Calu3 (cell line): ENCODE results near the gene NOL3. TPM values are rescaled to one million over a fixed set of nuclear protein-coding genes. Genes with fewer than 3 reads are reported as not detected.
A peak's percentile ranks its signal among the peaks of the same experiment; 100 is the strongest.

Experiments
- BruUV-seq: library from RNA; stranded (reverse); fragments of 400-500 nt; replicated peaks from 2 replicates; lab custom pipeline; 2021; lab: Mats Ljungman, UMichigan
- CTCF ChIA-PET: fragments of 300-600 bp; sonication (Branson Sonifier 250); formaldehyde crosslinking; loops from one replicate; lab custom pipeline; 2022; ENCODE audit warnings: antibody characterized with exemption; lab: Charles Lee
- DNase-seq: peaks from one replicate; pipeline ENCODE4 v3.0.0; 2022
- H3K27ac Mint-ChIP-seq: one replicate; pipeline ENCODE4 v1.8.0; 2022; ENCODE audit warnings: mixed read lengths; ENCODE audit not compliant: unreplicated experiment
- H3K27me3 Mint-ChIP-seq: one replicate; pipeline ENCODE4 v1.8.0; 2022; ENCODE audit warnings: mixed read lengths; ENCODE audit not compliant: unreplicated experiment
- H3K36me3 Mint-ChIP-seq: one replicate; pipeline ENCODE4 v1.8.0; 2022; ENCODE audit warnings: mild to moderate bottlenecking, moderate library complexity, mixed read lengths; ENCODE audit not compliant: insufficient read depth, unreplicated experiment
- H3K4me1 Mint-ChIP-seq: one replicate; pipeline ENCODE4 v1.8.0; 2022; ENCODE audit warnings: mild to moderate bottlenecking, low read depth, mixed read lengths; ENCODE audit not compliant: unreplicated experiment
- H3K4me3 Mint-ChIP-seq: one replicate; pipeline ENCODE4 v1.8.0; 2022; ENCODE audit warnings: mild to moderate bottlenecking, low read depth, moderate library complexity, mixed read lengths; ENCODE audit not compliant: unreplicated experiment
- H3K9me3 Mint-ChIP-seq: one replicate; pipeline ENCODE4 v1.8.0; 2022; ENCODE audit warnings: low read depth, mixed read lengths; ENCODE audit not compliant: unreplicated experiment
- intact Hi-C: fragments of 100-400 bp; cut with micrococcal nuclease; formaldehyde crosslinking; loops from one replicate; pipeline ENCODE4 v1.10.0; 2022; ENCODE audit not compliant: unreplicated experiment
- total RNA-seq: library from RNA; stranded (reverse); gene quantifications from 2 replicates; pipeline ENCODE4 v1.2.3, GENCODE V29; 2022
- TF ChIP-seq, protein P1 (sequence below): fragments of 200-600 bp; IDR thresholded peaks from one replicate; pipeline ENCODE4 v1.8.0; 2022; ENCODE audit warnings: antibody characterized with exemption; ENCODE audit not compliant: unreplicated experiment

NOL3 gene
- total RNA-seq, 1 experiment from 2014 or later, result 33.5 TPM

DNA sequence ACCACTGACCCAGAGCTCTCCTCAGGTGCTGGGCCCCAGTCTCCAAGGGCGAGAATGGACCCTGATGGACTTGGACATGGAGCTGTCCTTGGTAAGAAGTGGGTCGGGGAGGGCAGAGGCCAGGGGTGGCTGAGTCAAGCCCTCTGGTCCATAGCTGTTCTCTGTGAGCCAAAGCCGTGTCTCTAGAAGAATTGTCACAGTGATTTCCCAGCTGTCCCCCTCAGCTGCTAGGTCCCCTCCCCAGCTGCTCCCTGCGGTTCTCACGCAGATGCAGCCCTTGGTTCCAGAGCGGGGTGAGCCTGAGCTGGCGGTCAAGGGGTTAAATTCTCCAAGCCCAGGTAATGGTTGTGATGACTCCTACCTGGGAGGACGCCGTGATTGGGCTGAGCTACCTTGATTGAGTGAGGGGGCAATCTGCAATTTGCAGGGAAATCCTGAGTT is 1.3 kb upstream of the NOL3 start:
- Mint-ChIP-seq H3K4me1 (peaks cover 32% of the 10 kb centered on the region), H3K9me3 (no peaks in the 10 kb centered on the region), H3K4me3 (no peak overlapping the region), H3K27me3 (no peaks in the 10 kb centered on the region), H3K27ac (no peak overlapping the region), H3K36me3 (peaks cover 45% of the 10 kb centered on the region)
- no TSS peak for BruUV-seq
- CTCF ChIA-PET, result interaction anchor here (0.6 to 0.7 kb wide), 2 partner anchors 8 to 16 kb away, joined by 3 read pairs; no protein-coding TSS in a partner anchor
- TF ChIP-seq, protein P1, sequence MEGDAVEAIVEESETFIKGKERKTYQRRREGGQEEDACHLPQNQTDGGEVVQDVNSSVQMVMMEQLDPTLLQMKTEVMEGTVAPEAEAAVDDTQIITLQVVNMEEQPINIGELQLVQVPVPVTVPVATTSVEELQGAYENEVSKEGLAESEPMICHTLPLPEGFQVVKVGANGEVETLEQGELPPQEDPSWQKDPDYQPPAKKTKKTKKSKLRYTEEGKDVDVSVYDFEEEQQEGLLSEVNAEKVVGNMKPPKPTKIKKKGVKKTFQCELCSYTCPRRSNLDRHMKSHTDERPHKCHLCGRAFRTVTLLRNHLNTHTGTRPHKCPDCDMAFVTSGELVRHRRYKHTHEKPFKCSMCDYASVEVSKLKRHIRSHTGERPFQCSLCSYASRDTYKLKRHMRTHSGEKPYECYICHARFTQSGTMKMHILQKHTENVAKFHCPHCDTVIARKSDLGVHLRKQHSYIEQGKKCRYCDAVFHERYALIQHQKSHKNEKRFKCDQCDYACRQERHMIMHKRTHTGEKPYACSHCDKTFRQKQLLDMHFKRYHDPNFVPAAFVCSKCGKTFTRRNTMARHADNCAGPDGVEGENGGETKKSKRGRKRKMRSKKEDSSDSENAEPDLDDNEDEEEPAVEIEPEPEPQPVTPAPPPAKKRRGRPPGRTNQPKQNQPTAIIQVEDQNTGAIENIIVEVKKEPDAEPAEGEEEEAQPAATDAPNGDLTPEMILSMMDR, result no peak
- intact Hi-C loops, result no loop called here
- DNase-seq, result no peak

DNA sequence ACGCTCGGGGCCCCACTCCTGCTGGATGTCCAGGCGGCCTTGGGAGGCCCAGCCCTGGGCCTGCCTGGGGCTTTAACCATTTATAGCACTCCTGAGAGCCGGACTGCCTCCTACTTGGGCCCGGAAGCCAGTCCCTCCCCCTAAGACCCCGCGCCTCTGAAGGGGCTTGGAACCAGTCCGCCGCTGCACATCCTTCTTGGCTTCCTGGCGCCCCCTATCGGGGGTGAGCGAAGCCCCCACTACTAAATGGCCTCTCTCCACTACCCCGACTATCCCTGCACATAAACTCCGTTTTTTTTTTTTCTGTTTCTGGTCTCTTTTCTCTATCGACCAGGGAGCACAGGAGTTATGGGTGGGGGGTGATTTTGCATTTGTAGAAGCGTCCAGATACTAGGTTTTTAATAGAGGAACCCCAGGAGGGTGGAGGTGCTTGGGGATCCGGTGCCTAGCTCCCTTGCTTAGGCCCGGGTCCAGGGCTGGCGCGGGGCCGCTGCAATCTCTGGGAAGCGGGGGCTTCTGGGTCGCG is 633 bp upstream of the NOL3 start:
- no peaks in the 10 kb centered on the region for H3K27me3 Mint-ChIP-seq
- peaks cover 33% of the 10 kb centered on the region for H3K4me1 Mint-ChIP-seq
- intact Hi-C loops, result no loop called here
- H3K4me3 Mint-ChIP-seq, result peak overlapping the region; percentile 71
- TF ChIP-seq, protein P1, result peak; percentile 46
- DNase-seq, result peak; percentile 41
- no TSS peak for BruUV-seq
- H3K9me3 Mint-ChIP-seq, result no peaks in the 10 kb centered on the region
- peak overlapping the region; percentile 52 for H3K27ac Mint-ChIP-seq
- H3K36me3 Mint-ChIP-seq, result peaks cover 47% of the 10 kb centered on the region
- CTCF ChIA-PET, result interaction anchor here (0.7 to 1.9 kb wide), 5 partner anchors 9 to 216 kb away, joined by 3 to 6 read pairs (median 4); partner anchors contain the start of genes FBXL8 and TRADD

DNA sequence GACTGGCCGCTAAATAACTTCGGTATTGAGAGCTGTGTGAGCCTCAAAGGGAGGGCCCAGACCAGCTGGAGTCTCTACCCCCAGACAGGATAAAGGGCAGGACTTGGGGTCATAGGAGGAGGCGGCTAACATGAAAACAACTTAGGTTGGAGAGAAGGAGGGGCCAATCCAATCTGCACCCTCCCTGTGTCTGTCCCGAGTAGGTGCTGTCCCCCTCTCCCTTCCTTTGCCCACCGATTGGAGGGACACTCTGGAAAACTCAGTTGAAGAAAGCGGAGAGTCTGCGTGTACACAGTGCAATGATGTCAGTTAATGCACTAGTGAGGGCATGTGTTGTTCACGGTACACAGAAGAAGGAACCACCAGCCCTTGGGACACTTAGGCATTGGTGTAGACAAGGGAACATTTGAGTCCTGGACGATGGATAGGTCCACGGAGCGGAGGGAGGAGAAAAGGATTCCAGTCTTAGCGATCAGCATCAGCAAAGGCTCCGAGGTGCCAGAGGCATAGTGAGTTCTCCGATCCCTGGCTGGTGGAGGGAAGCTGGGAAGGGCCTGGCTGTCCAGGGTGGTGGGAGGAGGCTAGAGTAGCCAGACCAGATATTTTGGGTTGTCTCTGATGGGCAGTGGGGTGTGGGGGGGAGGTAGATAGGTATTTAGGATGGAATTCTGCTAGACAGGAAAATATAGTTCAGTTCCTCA is 761 bp downstream of the NOL3 start:
- intact Hi-C loops, result no loop called here
- no peak for DNase-seq
- Mint-ChIP-seq H3K27me3 (no peaks in the 10 kb centered on the region), H3K4me3 (peak overlapping the region; percentile 71), H3K9me3 (no peaks in the 10 kb centered on the region), H3K27ac (peak overlapping the region; percentile 52), H3K36me3 (peaks cover 45% of the 10 kb centered on the region), H3K4me1 (peaks cover 40% of the 10 kb centered on the region)
- CTCF ChIA-PET, result interaction anchor here (0.5 to 1.9 kb wide), 4 partner anchors 11 to 58 kb away, joined by 3 to 6 read pairs (median 4); partner anchors contain the start of genes FBXL8 and TRADD
- TSS peak; percentile 5 for BruUV-seq
- TF ChIP-seq, protein P1, result no peak

DNA sequence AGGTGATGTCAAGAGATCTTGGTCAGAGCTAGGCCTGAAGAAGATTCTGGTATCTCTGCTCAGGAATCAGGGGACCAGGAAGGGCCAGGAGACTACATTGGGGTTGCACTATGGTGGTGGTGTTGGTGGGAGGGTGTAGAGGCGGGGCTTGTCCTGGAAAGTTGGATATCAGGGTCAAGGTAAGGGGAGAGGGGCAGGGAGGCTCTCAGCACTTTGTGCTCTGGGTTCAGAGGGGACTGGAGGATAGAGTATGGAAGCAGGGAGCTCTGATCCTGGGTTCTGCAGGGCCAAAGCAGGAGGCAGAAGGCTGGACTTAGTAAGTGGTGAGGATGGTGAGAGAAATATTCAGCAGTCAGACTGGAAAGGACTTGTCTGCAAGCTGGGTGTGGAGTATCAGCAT is 3.0 kb downstream of the NOL3 start:
- TF ChIP-seq, protein P1, result no peak
- BruUV-seq, result no TSS peak
- peak overlapping the region; percentile 90 for H3K27ac Mint-ChIP-seq
- H3K4me3 Mint-ChIP-seq, result peak overlapping the region; percentile 89
- H3K27me3 Mint-ChIP-seq, result no peaks in the 10 kb centered on the region
- no peaks in the 10 kb centered on the region for H3K9me3 Mint-ChIP-seq
- H3K4me1 Mint-ChIP-seq, result peaks cover 54% of the 10 kb centered on the region
- intact Hi-C loops, result no loop called here
- peaks cover 58% of the 10 kb centered on the region for H3K36me3 Mint-ChIP-seq
- CTCF ChIA-PET, result interaction anchor here (0.6 to 2.0 kb wide), 2 partner anchors 12 to 239 kb away, joined by 6 to 7 read pairs; no protein-coding TSS in a partner anchor
- no peak for DNase-seq
